Activated CD8-positive, alpha-beta memory T cell treated with anti-CD3 and anti-CD28 coated beads, Interleukin-2, amount 50 U/mL, for 48 hours (primary cell): ENCODE data around the gene GPC5.
"Not testable (repeated sequence)": the region's sequence is repeated elsewhere in the genome, so short reads cannot be mapped to it uniquely, and the experiment has no call there.

ENCODE experiments used
- DNase-seq: peaks from one replicate; pipeline ENCODE4 v3.0.0-alpha.2; 2020

The GPC5 gene

GRCh38 chr13:92412996-92413395, 1014.6 kb downstream of the GPC5 start:
- no peak for DNase-seq

GRCh38 chr13:92413452-92413851, 1015.0 kb downstream of the GPC5 start:
- DNase-seq, result no peak

- DNase-seq, result no peak
Observed at GRCh38 chr13:92414851-92415250, 1016.4 kb downstream of the GPC5 start.

GRCh38 chr13:92415781-92416180, 1017.4 kb downstream of the GPC5 start:
- no peak for DNase-seq

- no peak for DNase-seq
Observed at GRCh38 chr13:92418818-92419412, 1020.5 kb downstream of the GPC5 start.

GRCh38 chr13:92429231-92429630, 1030.8 kb downstream of the GPC5 start:
- DNase-seq, result no peak

- DNase-seq, result no peak
Observed at GRCh38 chr13:92433386-92433785, 1035.0 kb downstream of the GPC5 start.

GRCh38 chr13:92433963-92434362, 1035.5 kb downstream of the GPC5 start:
- no peak for DNase-seq

- no peak for DNase-seq
Observed at GRCh38 chr13:92436924-92437323, 1038.5 kb downstream of the GPC5 start.

- no peak for DNase-seq
Observed at GRCh38 chr13:92444244-92444643, 1045.8 kb downstream of the GPC5 start.

- no peak for DNase-seq
Observed at GRCh38 chr13:92451060-92451459, 1052.6 kb downstream of the GPC5 start.

GRCh38 chr13:92452840-92453239, 1054.4 kb downstream of the GPC5 start:
- DNase-seq, result no peak

GRCh38 chr13:92459306-92459705, 1060.9 kb downstream of the GPC5 start:
- DNase-seq, result no peak

GRCh38 chr13:92460479-92460878, 1062.1 kb downstream of the GPC5 start:
- DNase-seq, result no peak

GRCh38 chr13:92461402-92461801, 1063.0 kb downstream of the GPC5 start:
- no peak for DNase-seq

GRCh38 chr13:92461831-92462230, 1063.4 kb downstream of the GPC5 start:
- DNase-seq, result no peak

GRCh38 chr13:92463134-92463533, 1064.7 kb downstream of the GPC5 start:
- no peak for DNase-seq

- no peak for DNase-seq
Observed at GRCh38 chr13:92473765-92474475, 1075.5 kb downstream of the GPC5 start.

GRCh38 chr13:92480387-92480786, 1082.0 kb downstream of the GPC5 start:
- DNase-seq, result no peak

- DNase-seq, result not testable (repeated sequence)
Observed at GRCh38 chr13:92482790-92483189, 1084.4 kb downstream of the GPC5 start.

GRCh38 chr13:92483894-92484293, 1085.5 kb downstream of the GPC5 start:
- no peak for DNase-seq

GRCh38 chr13:92487238-92487637, 1088.8 kb downstream of the GPC5 start:
- DNase-seq, result no peak

- DNase-seq, result no peak
Observed at GRCh38 chr13:92488249-92488852, 1089.9 kb downstream of the GPC5 start.

- no peak for DNase-seq
Observed at GRCh38 chr13:92491839-92492238, 1093.4 kb downstream of the GPC5 start.
